HG02678 (cell line): ENCODE data around the gene KRTCAP2.

ENCODE experiments used
- ATAC-seq: cut with Tn5 transposase; IDR thresholded peaks from one replicate; pipeline ENCODE4 v1.9.1; 2021; ENCODE audit warnings: mild to moderate bottlenecking, moderate library complexity; ENCODE audit not compliant: unreplicated experiment

The KRTCAP2 gene

DNA sequence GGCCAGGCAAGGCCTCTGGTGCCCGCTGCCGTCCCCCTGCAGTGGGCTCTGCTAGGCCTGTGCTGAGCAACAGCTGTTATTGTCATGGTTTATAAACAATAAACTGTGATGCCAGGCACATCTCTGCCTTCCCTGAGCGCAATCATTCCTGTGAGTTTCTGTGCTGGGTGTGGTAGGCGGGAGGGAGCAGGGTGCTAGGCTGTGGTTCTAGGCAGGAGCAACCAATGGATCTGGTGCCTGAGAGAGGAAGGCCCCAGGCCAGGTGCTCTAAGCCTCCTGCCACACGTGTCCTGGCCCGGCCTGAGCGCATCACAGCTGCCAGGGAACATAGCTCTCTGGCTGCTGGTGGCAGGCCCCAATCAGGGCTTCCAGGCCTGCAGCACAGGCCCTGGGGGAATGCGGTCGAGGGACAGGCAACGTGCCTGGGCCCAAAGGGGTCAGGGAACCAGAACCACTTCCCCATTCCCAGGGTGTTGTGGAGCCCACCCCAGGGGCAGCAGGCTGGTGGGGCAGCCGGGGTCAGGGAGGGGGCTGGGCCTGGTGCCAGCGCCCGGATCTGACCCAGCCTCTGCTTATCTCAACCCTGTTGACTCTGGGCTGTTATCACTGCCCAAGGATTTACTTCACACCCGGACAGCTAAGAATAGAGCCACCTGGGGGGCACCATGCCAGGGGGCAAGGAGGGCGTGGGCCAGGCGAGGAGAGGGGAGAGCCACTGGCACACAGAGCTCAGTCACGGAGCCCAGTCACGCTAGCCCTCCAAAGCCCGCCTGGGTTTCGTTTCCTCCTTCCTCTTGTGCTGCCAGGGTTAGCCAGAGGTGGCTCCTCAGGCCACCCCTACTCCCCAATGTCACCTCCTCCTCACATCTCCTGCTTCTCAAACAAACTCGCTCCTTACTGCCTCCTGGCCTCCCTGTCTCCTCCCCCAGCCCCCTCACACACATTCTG is 12.0 kb upstream of the KRTCAP2 start:
- ATAC-seq: peak; percentile 80

DNA sequence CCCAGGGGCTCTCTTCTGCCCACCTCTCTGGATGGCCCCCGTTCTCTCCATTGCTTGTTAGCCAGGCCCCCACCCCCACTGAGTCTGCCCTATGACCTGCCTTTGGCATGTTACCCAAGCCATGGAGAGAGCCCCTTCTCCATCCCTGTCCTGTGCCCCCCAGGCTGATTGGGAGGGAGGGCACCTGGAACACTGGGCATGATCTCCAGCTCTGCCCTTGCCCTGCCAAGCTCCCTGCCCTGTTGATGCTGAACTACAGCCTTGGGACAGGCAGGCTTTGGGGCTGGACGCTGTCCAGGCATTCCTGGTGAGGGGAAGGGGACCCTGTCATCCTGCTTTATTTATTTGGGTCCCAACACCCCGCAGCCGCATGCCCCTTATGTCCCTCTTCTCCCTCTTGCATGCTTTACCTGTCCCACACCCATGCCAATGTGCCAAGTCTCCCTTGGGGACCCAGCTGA is 11.3 kb upstream of the KRTCAP2 start:
- no peak for ATAC-seq

DNA sequence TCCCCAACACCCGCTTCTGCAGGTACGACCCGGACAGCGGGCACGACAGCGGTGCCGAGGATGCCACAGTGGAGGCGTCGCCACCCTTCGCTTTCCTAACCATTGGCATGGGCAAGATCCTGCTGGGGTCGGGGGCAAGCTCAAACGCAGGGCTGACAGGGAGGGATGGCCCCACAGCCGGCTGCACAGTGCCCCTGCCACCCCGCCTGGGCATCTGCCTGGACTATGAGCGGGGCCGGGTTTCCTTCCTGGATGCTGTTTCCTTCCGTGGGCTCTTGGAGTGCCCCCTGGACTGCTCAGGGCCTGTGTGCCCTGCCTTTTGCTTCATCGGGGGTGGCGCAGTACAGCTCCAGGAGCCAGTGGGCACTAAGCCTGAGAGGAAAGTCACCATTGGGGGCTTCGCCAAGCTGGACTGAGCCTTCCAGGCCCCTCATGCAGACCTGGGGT is 10.7 kb upstream of the KRTCAP2 start:
- ATAC-seq: no peak

DNA sequence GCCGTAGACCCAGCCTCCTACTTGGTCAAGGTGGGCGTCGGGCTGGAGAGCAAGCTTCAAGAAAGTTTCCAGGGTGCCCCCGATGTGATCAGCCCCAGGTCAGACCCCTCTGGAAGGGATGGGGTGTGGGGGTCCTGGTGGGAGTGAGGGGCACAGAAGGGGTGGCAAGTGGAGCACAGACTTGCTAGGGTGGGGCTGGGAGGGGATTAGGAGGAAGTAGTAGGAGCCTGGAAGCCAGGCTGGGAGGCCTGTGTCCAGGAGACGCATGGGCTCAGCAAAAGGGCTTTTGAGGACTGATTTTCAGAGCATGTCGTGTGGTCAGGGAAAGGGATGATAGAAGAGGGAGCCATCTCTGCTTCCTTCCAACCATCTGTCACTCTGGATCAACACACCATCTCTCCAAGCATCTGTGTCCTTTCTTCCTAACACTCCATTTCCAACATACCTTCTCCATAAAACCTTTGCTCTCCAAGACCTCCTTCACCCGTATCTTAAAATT is 9.0 kb upstream of the KRTCAP2 start:
- no peak for ATAC-seq

DNA sequence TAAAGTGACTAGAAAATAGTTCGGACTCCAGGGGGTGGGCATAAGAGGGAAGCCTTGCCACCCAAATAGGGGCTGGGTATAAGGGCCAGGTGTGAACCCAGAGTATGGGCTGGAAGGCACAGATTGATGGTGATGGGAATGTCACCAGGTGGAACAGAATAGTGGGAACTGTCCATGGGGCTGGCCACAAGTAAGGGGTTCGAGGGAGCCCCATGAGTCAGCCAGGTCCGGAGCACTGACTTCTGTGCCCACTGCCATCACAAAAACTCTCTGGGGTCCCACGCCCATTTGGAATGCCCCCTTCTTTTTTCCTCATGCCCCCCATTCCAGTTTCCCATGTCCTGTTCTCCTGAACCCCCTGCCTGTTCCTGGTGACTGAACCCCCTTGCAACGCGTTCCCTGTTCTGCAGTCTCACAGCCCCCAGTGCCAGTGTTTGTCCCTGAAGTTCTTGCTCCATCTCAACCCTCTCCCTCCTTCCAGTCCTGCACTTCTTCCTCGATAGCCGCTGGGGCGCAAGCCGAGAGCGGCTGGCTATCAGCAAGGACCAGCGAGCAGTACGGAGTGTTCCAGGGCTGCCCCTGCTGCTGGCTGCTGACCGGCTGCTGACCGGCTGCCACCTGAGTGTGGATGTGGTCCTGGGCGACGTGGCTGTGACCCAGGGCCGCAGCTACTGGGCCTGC is 8.4 kb upstream of the KRTCAP2 start:
- no peak for ATAC-seq

DNA sequence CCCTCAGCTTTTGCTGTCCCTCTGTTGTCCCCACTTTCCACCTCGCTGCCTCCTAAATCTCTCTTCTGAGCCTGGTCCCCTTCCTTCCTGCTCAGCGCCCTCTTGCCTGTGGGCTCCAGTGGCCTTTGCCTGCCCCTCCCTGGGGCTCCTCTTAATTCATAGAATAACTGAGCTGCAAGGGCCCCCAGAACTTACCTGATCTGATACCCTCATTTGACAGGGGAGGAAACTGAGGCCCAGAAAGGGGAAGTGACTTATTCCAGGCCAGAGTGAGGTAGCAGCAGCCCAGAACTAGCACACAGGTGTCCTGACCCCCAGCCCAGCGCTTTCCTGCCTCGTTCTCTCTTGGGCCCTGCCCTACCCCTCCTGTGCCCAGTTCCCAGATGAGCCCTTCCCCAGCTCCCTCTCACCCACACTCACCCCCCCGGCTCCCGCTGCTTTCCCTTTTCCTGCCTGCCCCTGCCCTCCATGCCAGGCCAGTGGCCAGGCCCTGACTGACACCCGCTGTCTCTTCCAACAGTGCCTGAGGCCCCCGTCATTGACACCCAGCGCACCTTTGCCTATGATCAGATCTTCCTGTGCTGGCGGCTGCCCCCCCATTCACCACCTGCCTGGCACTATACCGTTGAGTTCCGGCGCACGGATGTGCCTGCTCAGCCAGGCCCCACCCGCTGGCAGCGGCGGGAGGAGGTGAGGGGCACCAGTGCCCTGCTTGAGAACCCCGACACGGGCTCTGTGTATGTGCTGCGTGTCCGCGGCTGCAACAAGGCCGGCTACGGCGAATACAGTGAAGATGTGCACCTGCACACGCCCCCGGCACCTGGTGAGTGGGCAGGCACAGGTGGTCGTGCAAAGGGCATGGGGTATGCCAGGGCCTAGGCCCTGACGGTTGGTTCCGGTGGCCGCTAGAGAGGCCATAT is 6.3 kb upstream of the KRTCAP2 start:
- ATAC-seq: no peak

DNA sequence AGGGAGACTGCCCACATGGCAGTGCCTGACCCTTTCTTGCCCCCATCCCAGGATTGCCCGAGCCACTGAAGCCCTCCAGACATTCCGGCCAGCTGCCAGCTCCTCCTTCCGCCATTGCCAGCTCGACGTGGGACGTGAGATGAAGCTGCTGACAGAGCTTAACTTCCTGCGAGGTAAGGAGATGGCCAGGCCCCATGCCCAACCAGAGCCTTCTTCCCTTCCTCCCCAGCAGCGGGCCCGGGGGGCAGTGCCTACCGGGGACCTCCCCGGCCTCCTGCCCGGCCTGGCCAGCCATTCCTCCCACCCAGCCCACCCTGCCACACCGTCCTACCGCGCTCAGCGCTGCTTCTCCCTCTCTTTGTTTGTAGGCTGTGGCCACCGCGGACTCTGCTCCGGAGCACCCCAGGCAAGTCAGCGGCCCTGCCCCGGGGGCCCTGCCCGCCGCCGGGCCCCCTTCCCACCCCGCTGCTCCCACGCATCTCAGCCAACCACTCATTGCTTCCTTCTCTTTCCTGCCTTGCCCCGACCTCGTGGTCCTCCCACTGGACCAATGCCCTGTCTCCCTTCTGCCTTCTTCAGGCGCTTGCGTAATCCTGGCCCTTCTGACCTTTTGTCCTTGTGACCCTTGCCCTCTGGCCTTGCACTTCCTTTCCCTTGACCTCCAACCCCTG is 5.5 kb upstream of the KRTCAP2 start:
- no peak for ATAC-seq

DNA sequence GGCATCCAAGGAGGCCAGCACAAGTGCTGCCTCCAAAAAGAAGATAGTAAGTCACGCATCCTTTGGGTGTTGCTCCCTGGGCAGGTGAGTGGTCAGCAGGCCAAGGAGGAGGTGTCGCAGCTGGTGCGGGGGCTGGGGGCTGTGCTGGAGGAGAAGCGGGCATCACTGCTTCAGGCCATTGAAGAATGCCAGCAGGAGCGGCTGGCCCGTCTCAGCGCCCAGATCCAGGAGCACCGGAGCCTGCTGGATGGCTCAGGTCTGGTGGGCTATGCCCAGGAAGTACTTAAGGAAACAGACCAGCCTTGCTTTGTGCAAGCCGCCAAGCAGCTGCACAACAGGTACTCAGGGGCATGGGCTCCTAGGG is 4.8 kb upstream of the KRTCAP2 start:
- ATAC-seq: no peak

DNA sequence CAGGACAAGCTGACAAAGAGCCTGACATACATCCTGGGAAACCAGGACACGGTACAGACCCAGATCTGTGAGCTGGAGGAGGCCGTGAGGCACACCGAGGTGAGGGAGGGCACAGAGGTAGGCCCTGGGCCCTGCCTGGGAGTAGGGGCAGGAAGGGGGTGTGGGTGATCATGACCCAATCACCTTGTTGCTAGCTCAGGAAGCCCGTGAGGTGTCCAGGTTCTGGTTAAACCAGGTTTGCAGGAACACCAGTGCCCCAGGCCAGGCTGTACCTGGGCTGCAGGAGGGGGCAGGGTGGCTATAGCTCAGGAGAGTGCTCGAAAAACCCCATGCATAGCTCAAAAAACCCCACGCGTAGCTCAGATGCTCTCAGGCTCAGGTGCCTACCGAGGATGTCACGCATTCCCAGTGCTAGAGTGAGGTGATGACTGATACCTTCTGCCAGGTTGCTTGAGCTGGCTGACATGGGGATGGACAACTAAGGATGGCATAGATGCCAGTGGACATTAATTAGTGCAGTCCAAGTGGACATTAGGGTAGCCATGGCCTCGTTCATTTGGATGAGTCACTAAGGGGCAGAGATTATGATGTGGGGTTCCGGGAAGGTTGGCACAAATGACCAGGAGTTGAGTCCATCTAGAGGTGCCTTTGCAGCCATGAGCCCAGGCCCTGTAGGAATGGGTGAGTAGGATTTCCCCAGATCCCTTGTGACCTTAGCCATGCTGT is 4.3 kb upstream of the KRTCAP2 start:
- ATAC-seq: no peak

DNA sequence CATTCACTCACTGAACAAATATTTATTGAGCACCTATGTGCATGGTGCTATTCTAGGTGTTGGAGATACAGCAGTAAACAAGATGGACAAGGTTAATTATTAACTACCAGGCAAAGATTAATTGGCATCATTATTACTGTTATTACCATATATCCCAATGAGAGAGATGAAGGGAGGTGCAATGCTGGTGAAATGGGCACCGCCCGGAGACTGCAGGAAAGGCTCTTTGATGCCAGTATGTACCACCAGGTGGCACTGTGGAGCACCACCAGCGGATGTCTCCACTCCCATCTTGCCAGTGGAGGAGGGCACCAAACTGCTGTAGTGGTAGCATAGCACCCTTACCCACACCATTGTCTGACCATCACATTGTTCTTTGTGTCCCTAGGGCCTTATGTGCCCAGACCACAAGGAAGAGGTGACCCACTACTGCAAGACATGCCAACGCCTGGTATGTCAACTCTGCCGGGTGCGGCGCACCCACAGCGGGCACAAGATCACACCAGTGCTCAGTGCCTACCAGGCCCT is 3.5 kb upstream of the KRTCAP2 start:
- no peak for ATAC-seq

DNA sequence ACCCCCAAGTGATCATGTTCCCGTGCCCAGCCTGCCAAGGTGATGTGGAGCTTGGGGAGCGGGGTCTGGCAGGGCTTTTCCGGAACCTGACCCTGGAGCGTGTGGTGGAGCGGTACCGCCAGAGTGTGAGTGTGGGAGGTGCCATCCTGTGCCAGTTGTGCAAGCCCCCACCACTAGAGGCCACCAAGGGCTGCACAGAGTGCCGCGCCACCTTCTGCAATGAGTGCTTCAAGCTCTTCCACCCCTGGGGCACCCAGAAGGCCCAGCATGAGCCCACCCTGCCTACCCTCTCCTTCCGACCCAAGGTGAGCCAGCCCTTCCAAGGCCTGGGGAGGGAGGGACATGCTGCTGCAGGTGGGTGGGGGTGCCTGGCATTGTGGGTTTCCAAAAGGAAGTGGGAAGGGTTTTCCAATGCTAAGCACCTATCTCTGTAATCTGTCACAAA is 2.8 kb upstream of the KRTCAP2 start:
- ATAC-seq: no peak

DNA sequence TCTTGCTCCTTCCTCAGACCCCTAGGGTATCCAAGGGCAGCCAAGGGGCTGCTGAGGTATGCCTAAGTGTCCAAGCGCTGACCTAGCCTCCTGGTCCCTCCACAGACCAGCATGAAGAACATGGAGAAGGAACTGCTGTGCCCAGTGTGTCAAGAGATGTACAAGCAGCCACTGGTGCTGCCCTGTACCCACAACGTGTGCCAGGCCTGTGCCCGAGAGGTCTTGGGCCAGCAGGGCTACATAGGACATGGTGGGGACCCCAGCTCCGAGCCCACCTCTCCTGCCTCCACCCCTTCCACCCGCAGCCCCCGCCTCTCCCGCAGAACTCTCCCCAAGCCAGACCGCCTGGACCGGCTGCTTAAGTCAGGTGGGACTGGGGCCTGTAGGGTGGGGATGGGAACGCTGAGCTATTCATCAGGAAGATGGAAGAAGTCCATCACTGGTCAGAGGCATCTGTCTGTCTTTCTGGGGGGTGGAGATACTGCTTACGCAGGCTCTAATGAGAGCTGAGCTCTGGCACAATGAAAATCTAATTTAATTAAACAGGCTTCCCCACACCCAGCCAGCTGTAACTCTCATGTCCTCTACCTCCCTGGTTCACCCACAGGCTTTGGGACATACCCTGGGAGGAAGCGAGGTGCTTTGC is 2.3 kb upstream of the KRTCAP2 start:
- no peak for ATAC-seq

DNA sequence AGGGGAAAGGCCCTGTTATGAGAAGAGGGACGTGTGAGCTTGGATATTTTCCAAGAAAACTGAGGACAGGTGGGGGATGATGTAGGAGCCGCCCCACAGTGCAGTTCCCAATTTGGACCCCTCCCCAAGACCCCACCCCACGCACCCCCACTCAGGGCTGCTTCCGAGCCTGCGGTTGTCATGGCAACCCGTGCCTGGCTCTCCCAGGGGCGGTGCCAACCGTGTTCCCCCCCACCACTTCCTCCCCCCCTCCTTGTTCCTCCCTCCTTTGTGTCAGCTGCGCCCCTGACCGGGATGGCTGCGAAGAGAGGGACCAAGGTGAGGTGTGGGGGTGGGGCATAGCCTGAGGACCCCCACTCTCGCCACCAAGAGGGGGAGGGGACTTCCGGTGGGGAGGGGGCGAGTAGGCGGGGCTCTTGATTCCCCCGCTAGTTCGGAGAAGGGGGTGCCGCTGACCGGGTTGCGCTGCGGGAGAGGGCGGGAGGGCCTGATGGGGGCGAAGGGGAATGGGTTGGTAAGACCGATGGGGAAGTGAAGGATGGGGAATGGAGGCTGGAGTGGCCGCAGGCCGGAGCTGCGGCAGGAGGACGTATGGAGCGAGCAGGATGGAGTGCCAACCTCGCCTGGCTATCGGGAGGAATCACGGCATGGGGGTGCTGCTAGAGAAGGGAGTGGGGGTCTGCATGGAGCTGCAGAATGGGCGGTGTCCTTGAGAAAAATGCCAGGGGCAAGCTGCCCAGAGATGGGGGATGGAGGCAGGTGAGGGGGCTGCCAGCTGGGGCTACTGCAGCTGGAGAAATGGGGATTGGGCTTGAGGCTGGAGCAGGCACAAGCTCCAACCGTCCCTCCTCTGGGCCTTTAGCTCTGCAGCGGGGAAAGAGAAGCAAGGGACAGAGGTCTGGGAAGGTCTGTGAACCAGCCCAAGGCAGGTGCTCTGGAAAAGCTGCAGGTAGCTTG is 1.5 kb upstream of the KRTCAP2 start:
- ATAC-seq: no peak

DNA sequence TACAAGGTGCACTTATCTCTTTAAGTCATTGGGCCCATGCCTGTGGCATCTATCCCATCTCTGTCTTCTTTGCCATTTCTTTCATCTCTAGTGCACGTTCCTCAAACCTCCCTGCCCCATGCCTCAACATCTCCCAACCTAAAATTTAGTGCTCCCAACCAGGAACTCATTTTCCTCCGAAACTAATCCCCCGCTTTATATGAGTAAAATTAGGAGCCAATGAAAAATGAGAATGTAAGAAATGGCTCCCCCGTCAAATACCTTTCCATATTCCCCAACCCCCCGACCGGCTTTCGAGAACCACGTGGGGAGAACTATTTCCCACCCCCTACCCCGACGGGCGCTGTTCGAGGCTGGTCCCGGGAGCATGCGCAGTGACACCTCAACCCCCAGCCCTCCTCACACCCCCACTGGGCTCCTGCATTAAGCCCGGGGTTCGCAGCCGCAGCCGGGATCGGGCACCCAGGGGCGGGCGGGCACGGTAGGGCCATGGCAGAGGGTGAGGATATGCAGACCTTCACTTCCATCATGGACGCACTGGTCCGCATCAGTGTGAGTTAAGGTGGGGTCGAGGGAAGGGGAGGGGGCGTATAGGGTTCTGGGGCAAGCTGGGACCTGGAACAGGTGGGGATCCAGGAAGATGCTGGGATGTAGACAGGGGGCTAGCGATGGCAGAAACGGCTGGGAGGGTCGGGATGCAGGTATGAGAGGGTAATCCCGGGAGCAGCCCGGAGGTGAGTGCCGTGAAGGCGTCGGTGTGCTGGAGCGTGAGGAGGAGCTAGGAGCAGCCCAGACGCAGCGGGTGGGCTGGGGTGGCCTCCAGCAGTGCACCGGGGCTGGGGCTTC is 597 bp upstream of the KRTCAP2 start, which contains the start of gene TRIM46:
TSS of gene TRIM46 (plus strand) at position 372 of the 846 bp plus-strand sequence. CDS start at position 490, 118 bp downstream.
- no peak for ATAC-seq

DNA sequence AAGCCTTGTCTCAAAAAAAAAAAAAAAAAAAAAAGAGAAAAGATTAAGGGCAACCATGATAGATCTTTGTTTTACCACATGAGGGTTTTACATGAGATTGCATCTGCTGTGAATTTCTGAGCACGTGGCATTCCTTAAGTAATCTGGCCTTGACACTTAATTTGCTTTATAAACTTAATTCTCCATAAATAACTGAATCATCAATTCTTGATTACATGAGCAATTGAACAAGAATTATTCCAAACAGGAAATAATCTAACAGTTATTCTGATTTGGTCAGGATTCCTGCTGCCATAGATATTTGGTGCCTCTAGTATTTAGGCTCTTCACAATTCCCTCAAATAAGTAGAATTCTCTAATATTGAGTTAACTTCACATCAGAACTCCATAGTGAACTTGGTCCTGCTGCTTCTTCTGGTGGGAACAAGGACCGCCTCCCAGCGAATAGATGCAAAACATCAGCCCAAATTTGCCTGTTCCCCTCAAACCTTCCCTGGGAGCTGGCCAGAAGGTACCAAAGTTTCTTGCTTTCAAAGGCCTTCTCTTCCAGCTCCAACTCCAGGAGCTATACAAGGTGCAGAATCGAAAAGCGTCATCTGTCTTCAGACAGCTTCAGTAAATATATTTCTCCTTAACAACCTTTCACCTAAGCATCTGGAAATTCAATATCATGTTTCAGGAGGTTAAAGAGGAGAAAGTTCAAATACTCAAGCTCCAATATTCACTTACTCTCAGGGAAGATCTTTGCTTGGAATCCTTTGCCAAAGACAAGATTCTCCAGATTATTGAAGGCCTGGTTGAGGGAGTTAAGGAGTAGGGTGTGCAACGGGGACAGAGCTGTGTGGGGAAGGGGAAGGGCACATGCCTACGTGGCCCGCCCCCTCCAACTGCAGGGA is 1.0 kb downstream of the KRTCAP2 start:
- peak; percentile 20 for ATAC-seq

DNA sequence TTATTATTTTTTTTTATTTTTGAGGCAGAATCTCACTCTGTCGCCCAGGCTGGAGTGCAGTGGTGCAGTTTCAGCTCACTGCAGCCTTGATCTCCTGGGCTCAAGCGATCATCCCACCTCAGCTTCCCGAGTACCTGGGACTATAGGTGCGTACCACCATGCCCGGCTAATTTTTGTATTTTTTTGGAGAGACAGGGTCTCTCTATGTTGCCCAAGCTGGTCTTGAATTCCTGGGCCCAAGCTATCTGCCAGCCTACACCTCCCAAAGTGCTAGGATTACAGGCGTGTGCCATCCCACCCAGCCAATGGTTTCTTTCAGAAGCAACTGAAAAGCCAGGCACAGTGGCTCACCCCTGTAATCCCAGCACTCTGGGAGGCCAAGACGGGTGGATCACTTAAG is 2.3 kb downstream of the KRTCAP2 start:
- no peak for ATAC-seq
